IMR-90 (cell line): ENCODE data around the gene PSAP.

Experiments
- CHD1 ChIP-seq: IDR thresholded peaks from 2 replicates; pipeline ENCODE4 v1.6.1; 2012; ENCODE audit warnings: low read depth, low read length, improper control_type of control experiment
- FOS ChIP-seq: fragments of 150-350 bp; IDR thresholded peaks from 2 replicates; pipeline ENCODE4 v1.6.1; 2016; ENCODE audit warnings: low read depth, low read length
- POLR2A ChIP-seq: IDR thresholded peaks from 2 replicates; pipeline ENCODE4 v1.6.1; 2012; ENCODE audit warnings: mild to moderate bottlenecking, low read depth, low read length
- RCOR1 ChIP-seq: IDR thresholded peaks from 2 replicates; pipeline ENCODE4 v1.6.1; 2012; ENCODE audit warnings: mild to moderate bottlenecking, low read length, improper control_type of control experiment; ENCODE audit not compliant: insufficient replicate concordance
- RFX5 ChIP-seq: IDR thresholded peaks from 2 replicates; pipeline ENCODE4 v1.8.0; 2012; ENCODE audit warnings: low read depth, mild to moderate bottlenecking, low read length, moderate library complexity
- TF ChIP-seq, protein P1 (sequence below): conservative IDR thresholded peaks from 2 replicates; pipeline ENCODE4 v1.5.1; 2012; ENCODE audit warnings: mild to moderate bottlenecking, low read depth, low read length, improper control_type of control experiment
- TF ChIP-seq, protein P2 (sequence below): fragments of 150-350 bp; IDR thresholded peaks from 2 replicates; pipeline ENCODE4 v1.6.1; 2016; ENCODE audit warnings: low read depth, mild to moderate bottlenecking, low read length, moderate library complexity, borderline replicate concordance

DNA sequence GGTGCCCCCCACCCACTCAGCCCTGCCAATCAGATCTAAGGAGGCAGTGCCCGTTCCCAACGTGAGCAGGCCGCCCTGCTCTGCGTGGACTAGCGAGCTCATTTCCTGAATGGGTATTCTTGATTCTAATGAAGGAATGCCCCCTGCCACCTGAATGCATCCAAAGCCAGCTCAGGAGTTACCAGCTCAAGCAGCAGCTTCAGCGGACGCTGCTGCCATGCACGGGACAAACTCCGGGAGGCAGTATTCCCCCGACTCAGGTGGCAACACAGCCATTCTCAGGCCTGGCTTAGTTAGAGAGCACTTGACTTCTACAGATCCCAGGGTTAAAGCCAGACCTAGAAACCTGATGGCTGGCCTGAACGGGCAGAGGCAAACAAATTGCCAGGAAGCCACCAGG is 25.8 kb downstream of the PSAP start:
- TF ChIP-seq, protein P1, sequence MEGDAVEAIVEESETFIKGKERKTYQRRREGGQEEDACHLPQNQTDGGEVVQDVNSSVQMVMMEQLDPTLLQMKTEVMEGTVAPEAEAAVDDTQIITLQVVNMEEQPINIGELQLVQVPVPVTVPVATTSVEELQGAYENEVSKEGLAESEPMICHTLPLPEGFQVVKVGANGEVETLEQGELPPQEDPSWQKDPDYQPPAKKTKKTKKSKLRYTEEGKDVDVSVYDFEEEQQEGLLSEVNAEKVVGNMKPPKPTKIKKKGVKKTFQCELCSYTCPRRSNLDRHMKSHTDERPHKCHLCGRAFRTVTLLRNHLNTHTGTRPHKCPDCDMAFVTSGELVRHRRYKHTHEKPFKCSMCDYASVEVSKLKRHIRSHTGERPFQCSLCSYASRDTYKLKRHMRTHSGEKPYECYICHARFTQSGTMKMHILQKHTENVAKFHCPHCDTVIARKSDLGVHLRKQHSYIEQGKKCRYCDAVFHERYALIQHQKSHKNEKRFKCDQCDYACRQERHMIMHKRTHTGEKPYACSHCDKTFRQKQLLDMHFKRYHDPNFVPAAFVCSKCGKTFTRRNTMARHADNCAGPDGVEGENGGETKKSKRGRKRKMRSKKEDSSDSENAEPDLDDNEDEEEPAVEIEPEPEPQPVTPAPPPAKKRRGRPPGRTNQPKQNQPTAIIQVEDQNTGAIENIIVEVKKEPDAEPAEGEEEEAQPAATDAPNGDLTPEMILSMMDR, result no peak
- TF ChIP-seq POLR2A, result no peak
- no peak for TF ChIP-seq FOS
- no peak for TF ChIP-seq RFX5
- TF ChIP-seq, protein P2, sequence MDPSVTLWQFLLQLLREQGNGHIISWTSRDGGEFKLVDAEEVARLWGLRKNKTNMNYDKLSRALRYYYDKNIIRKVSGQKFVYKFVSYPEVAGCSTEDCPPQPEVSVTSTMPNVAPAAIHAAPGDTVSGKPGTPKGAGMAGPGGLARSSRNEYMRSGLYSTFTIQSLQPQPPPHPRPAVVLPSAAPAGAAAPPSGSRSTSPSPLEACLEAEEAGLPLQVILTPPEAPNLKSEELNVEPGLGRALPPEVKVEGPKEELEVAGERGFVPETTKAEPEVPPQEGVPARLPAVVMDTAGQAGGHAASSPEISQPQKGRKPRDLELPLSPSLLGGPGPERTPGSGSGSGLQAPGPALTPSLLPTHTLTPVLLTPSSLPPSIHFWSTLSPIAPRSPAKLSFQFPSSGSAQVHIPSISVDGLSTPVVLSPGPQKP, result no peak
- TF ChIP-seq CHD1, result no peak
- no peak for TF ChIP-seq RCOR1
